ENCODE measurements around the gene STEAP4. TPM values are rescaled to one million over a fixed set of nuclear protein-coding genes. Genes with fewer than 3 reads are reported as not detected.

Gene STEAP4
- total RNA-seq, 1 experiment from 2014 or later, result not detected

DNA sequence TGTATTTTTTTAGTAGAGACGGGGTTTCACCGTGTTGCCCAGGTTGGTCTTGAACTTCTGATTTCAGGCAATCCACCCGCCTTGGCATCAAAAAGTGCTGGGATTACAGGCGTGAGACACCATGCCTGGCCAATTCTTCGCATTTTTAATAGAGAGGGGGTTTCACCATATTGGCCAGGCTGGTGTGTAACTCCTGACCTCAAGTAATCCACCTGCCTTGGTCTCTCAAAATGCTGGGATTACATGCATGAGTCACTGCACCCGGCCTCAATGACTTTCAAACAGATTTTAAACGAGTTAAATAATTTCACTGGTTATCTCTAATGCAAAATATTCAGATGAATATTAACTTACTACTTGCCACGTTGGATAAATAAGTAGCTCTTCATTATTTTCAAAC is 37.6 kb upstream of the STEAP4 start:
- no peak overlapping the region for H3K23ac ChIP-seq (ENCODE audit: insufficient read length, low read depth, low read length)
- H2BK120ac ChIP-seq (ENCODE audit: low read depth, low read length, poor library complexity, severe bottlenecking), result no peak overlapping the region
- no peaks in the 10 kb centered on the region for H4K20me1 ChIP-seq (ENCODE audit: control insufficient read depth, insufficient read depth, insufficient read length)
- no peak overlapping the region for H3K14ac ChIP-seq (ENCODE audit: insufficient read depth, low read length)
- no peak overlapping the region for H2BK20ac ChIP-seq (ENCODE audit: low read depth, low read length, poor library complexity, severe bottlenecking)
- H2BK12ac ChIP-seq (ENCODE audit: insufficient read length, low read depth, low read length), result no peak overlapping the region
- H3K27me3 ChIP-seq (ENCODE audit: insufficient read depth, low read length), result no peaks in the 10 kb centered on the region
- no peaks in the 10 kb centered on the region for H3K79me1 ChIP-seq (ENCODE audit: insufficient read depth, low read depth, low read length, poor library complexity, severe bottlenecking)
- no peak overlapping the region for H3K56ac ChIP-seq (ENCODE audit: insufficient read length, low read depth, low read length)
- H3K18ac ChIP-seq (ENCODE audit: insufficient read length, low read depth, low read length), result no peak overlapping the region
- H2BK5ac ChIP-seq (ENCODE audit: insufficient read length, low read length), result no peak overlapping the region
- H2AFZ ChIP-seq (ENCODE audit: low read length), result no peak overlapping the region
- no peak overlapping the region for H3K4ac ChIP-seq (ENCODE audit: low read depth, low read length)
- no peak overlapping the region for H4K5ac ChIP-seq (ENCODE audit: insufficient read length, low read depth, low read length)
- no peak overlapping the region for H3K9ac ChIP-seq (ENCODE audit: extremely low read depth, insufficient read length, low read length)
- no peaks in the 10 kb centered on the region for H3K36me3 Mint-ChIP-seq (ENCODE audit: insufficient read depth in 1 of 3, low read depth in 3 of 3)
- H3K27ac Mint-ChIP-seq, result no peak overlapping the region
- TF ChIP-seq, protein P1, sequence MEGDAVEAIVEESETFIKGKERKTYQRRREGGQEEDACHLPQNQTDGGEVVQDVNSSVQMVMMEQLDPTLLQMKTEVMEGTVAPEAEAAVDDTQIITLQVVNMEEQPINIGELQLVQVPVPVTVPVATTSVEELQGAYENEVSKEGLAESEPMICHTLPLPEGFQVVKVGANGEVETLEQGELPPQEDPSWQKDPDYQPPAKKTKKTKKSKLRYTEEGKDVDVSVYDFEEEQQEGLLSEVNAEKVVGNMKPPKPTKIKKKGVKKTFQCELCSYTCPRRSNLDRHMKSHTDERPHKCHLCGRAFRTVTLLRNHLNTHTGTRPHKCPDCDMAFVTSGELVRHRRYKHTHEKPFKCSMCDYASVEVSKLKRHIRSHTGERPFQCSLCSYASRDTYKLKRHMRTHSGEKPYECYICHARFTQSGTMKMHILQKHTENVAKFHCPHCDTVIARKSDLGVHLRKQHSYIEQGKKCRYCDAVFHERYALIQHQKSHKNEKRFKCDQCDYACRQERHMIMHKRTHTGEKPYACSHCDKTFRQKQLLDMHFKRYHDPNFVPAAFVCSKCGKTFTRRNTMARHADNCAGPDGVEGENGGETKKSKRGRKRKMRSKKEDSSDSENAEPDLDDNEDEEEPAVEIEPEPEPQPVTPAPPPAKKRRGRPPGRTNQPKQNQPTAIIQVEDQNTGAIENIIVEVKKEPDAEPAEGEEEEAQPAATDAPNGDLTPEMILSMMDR (conservative IDR thresholded peaks at IDR 0.05), result no peak
- H3K9me3 ChIP-seq (ENCODE audit: control insufficient read depth, low read depth, low read length), result no peaks in the 10 kb centered on the region
- no peaks in the 10 kb centered on the region for H3K79me2 ChIP-seq (ENCODE audit: insufficient read depth, low read length)
- WGBS (ENCODE audit: extremely low coverage, insufficient read length, low lambda C conversion rate), result no CpG with 5 or more reads among the region's 8 CpGs
- no peak overlapping the region for H3K4me2 ChIP-seq (ENCODE audit: insufficient read depth, insufficient read length, low read length)
- no peak overlapping the region for H3T11ph ChIP-seq (ENCODE audit: low read length)
- no peak overlapping the region for H4K8ac ChIP-seq (replicated peaks; ENCODE audit: insufficient read length, low read depth, low read length)
- no peak for DNase-seq
- no peak overlapping the region for H2AK5ac ChIP-seq (ENCODE audit: insufficient read length, low read length)
- no peak overlapping the region for H3K4me3 Mint-ChIP-seq
- H3K27ac ChIP-seq (ENCODE audit: insufficient read length, low read depth, low read length), result no peak overlapping the region
- peaks cover 6% of the 10 kb centered on the region for H3K4me1 ChIP-seq (ENCODE audit: insufficient read depth, low read length)
- H4K91ac ChIP-seq (ENCODE audit: insufficient read length, low read depth, low read length), result no peak overlapping the region
- peaks cover 20 to 23% of the 10 kb centered on the region in 2 experiments for H3K4me1 Mint-ChIP-seq
- no peak overlapping the region for H2BK15ac ChIP-seq (ENCODE audit: low read depth, low read length)
- no peaks in the 10 kb centered on the region for H3K27me3 Mint-ChIP-seq (ENCODE audit: low read depth)
- no peaks in the 10 kb centered on the region for H3K23me2 ChIP-seq (ENCODE audit: insufficient read length, low read depth, low read length, poor library complexity, severe bottlenecking)
- no peaks in the 10 kb centered on the region for H3K9me3 Mint-ChIP-seq
